Fibroblast of lung (primary cell): ENCODE measurements around the gene SORCS2. TPM values are rescaled to one million over a fixed set of nuclear protein-coding genes. Genes with fewer than 3 reads are reported as not detected.

Source experiments
- DNase-seq, 2 donors: peaks; one replicate each; pipeline versions ENCODE4 v3.0.0 to v3.0.0-alpha.2; 2010; ENCODE audit warnings: low read depth in 2 of 2
- H2AFZ ChIP-seq: 2 replicates; pipeline ENCODE4 v1.5.1; 2012; ENCODE audit warnings: low read length, control low read depth, inconsistent platforms
- H3K27ac ChIP-seq: 2 replicates; pipeline ENCODE4 v1.5.1; 2011; ENCODE audit warnings: low read length, control low read depth; ENCODE audit not compliant: insufficient read depth
- H3K27me3 ChIP-seq: 2 replicates; pipeline ENCODE4 v1.5.1; 2011; ENCODE audit warnings: mild to moderate bottlenecking, low read length; ENCODE audit not compliant: control insufficient read depth, insufficient read depth
- H3K36me3 ChIP-seq: 2 replicates; pipeline ENCODE4 v1.5.1; 2011; ENCODE audit warnings: low read length; ENCODE audit not compliant: control insufficient read depth, insufficient read depth
- H3K4me1 ChIP-seq: 2 replicates; pipeline ENCODE4 v1.5.1; 2011; ENCODE audit warnings: low read length; ENCODE audit not compliant: control insufficient read depth, insufficient read depth; ENCODE audit errors: extremely low read depth
- H3K4me2 ChIP-seq: 2 replicates; pipeline ENCODE4 v1.5.1; 2011; ENCODE audit warnings: low read length, control low read depth; ENCODE audit not compliant: insufficient read depth; ENCODE audit errors: extremely low read depth
- H3K4me3 ChIP-seq, 4 experiments: fragments of 200-600 bp in 1 of 4; sonication (generic) in 1 of 4; replicated peaks in 1 of 4; 2 replicates each; pipeline ENCODE4 v1.5.1; 2011 to 2016; ENCODE audit warnings: low read length in 4 of 4, low read depth in 3 of 4, mild to moderate bottlenecking in 3 of 4, control low read depth in 2 of 4, inconsistent platforms in 1 of 4, mixed read lengths in 1 of 4; ENCODE audit not compliant: insufficient read depth in 1 of 4; ENCODE audit errors: control extremely low read depth in 1 of 4
- H3K79me2 ChIP-seq: 2 replicates; pipeline ENCODE4 v1.5.1; 2012; ENCODE audit warnings: mild to moderate bottlenecking, low read length, inconsistent platforms; ENCODE audit not compliant: control insufficient read depth, insufficient read depth
- H3K9ac ChIP-seq: 2 replicates; pipeline ENCODE4 v1.5.1; 2011; ENCODE audit warnings: mild to moderate bottlenecking, low read length, control low read depth; ENCODE audit not compliant: insufficient read depth
- H3K9me3 ChIP-seq: 2 replicates; pipeline ENCODE4 v1.5.1; 2012; ENCODE audit warnings: low read depth, low read length; ENCODE audit not compliant: control insufficient read depth, insufficient read depth
- H4K20me1 ChIP-seq: 2 replicates; pipeline ENCODE4 v1.5.1; 2011; ENCODE audit warnings: low read length; ENCODE audit not compliant: control insufficient read depth, insufficient read depth; ENCODE audit errors: extremely low read depth
- EZH2 ChIP-seq: IDR thresholded peaks from 2 replicates; pipeline ENCODE4 v1.5.1; 2012; ENCODE audit warnings: low read length, control low read depth, mild to moderate bottlenecking; ENCODE audit errors: missing control alignments
- polyA plus RNA-seq, 2 donors: library from polyadenylated mRNA; depleted of rRNA in 1 of 2; stranded (reverse) in 1 of 2; unstranded in 1 of 2; fragments of >200 nt; gene quantifications; 2 replicates each; pipeline ENCODE4 v1.2.1, GENCODE V29; 2011 to 2012; ENCODE audit warnings: missing spikeins in 1 of 2
- total RNA-seq: library from RNA; depleted of rRNA; stranded (reverse); fragments of >200 nt; gene quantifications from 2 replicates; pipeline ENCODE4 v1.2.1, GENCODE V29; 2014
- TF ChIP-seq, protein P1 (sequence below), 2 donors: IDR thresholded peaks in 1 of 2; conservative IDR thresholded peaks in 1 of 2; 1 replicate in 1 of 2; 2 replicates in 1 of 2; pipeline ENCODE4 v1.5.1; 2011 to 2012; ENCODE audit warnings: low read length in 2 of 2, control low read depth in 1 of 2, inconsistent platforms in 1 of 2, low read depth in 1 of 2, mild to moderate bottlenecking in 1 of 2

The SORCS2 gene
- total and polyA plus RNA-seq, 2 donors (not counting 1 experiment from before 2014, with no cell fraction given) = 0.17 to 0.41 TPM

DNA sequence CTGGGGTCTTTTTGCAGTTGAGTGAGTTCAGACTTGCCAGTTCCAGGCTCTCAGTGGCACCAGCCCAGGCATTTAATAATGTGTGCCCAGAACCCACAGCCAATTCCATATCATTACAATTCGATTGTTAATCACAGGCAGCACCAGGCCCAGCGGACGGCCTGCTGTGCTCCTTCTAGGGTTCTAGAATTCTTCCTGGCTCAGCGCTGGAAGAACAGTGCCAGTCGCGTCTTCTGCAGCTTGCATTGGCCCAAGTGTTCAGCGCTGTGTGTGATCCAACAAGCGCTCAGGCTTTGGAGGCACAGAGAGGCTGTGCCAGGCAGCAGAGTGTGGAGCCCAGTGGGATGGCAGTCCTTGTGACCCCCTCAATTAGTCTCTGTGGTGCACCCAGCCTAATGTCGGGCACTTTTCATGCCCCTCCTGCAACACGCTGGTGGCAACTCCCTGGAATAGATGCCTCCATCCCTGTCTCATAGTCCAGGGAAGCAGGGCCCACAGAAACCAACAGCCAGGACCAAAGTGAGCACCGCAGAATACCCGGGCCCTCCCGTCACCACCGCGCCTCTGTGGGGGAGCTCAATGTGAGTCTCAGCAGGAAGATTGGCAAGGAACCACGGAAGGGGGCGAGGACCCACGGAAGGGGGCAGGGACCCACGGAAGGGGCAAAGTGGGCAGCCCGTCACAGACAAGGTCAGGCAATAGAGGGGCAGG, 554.2 kb downstream of the SORCS2 start:
- Histone ChIP-seq H3K4me2 (no peak overlapping the region), H3K27ac (no peak overlapping the region), H4K20me1 (no peaks in the 10 kb centered on the region), H3K9ac (no peak overlapping the region), H3K4me1 (no peaks in the 10 kb centered on the region), H3K79me2 (no peaks in the 10 kb centered on the region), H3K36me3 (no peaks in the 10 kb centered on the region), H3K27me3 (no peaks in the 10 kb centered on the region), H2AFZ (no peak overlapping the region), H3K9me3 (no peaks in the 10 kb centered on the region), H3K4me3 (no peak overlapping the region)
- TF ChIP-seq, protein P1, sequence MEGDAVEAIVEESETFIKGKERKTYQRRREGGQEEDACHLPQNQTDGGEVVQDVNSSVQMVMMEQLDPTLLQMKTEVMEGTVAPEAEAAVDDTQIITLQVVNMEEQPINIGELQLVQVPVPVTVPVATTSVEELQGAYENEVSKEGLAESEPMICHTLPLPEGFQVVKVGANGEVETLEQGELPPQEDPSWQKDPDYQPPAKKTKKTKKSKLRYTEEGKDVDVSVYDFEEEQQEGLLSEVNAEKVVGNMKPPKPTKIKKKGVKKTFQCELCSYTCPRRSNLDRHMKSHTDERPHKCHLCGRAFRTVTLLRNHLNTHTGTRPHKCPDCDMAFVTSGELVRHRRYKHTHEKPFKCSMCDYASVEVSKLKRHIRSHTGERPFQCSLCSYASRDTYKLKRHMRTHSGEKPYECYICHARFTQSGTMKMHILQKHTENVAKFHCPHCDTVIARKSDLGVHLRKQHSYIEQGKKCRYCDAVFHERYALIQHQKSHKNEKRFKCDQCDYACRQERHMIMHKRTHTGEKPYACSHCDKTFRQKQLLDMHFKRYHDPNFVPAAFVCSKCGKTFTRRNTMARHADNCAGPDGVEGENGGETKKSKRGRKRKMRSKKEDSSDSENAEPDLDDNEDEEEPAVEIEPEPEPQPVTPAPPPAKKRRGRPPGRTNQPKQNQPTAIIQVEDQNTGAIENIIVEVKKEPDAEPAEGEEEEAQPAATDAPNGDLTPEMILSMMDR (conservative IDR thresholded peaks at IDR 0.05 in 1 of 2, IDR thresholded peaks at IDR 0.05 in 1 of 2; ENCODE audit: low read depth in 1 of 2, low read length in 2 of 2) = no peak
- DNase-seq = no peak

DNA sequence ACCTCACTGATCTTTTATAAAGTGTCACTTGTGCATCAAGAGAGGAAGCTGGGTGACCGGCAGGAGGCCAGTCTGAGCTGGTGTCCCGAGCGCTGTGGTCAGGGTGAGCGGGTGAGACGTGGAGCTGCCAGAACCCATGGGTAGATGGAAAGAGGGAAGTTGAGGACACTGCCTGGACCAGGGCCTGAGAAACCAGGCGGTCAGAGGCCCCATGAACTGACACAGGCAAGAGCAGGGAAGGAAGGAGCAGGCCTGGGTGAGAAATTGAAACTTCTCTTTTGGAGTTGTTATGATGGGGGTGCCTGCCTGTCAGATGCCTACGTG, 554.7 kb downstream of the SORCS2 start:
- no peak for DNase-seq
- Histone ChIP-seq H3K9me3 (no peaks in the 10 kb centered on the region), H2AFZ (no peak overlapping the region), H3K9ac (no peak overlapping the region), H3K4me2 (no peak overlapping the region), H3K27me3 (no peaks in the 10 kb centered on the region), H3K36me3 (no peaks in the 10 kb centered on the region), H3K79me2 (no peaks in the 10 kb centered on the region), H3K4me3 (no peak overlapping the region), H3K4me1 (no peaks in the 10 kb centered on the region), H4K20me1 (no peaks in the 10 kb centered on the region), H3K27ac (no peak overlapping the region)
- TF ChIP-seq EZH2 = no peak
- TF ChIP-seq, protein P1 (conservative IDR thresholded peaks at IDR 0.05 in 1 of 2, IDR thresholded peaks at IDR 0.05 in 1 of 2; ENCODE audit: low read depth in 1 of 2, low read length in 2 of 2) = no peak

DNA sequence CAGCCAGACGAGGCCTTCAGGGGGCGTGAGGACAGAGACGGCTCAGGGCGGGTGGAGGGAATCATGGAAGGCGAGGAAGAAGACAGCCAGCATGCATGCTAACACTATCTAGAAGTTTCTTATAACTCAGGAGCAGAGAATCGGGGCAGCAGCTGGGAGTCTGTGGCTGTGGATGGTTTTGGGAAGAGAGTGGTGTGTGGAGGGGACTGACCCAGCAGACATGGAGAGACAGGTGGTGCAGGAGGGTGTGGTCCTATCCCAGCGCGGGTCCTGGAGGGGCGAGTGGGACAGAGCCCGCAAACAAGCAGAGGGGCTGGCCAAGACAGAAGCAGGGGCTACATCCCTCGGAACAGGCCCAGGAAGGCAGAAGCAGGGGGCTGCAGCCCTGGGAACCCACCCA, 555.2 kb downstream of the SORCS2 start:
- Histone ChIP-seq H3K79me2 (no peaks in the 10 kb centered on the region), H3K36me3 (no peaks in the 10 kb centered on the region), H3K27ac (no peak overlapping the region), H4K20me1 (no peaks in the 10 kb centered on the region), H3K4me2 (no peak overlapping the region), H3K9ac (no peak overlapping the region), H3K4me3 (no peak overlapping the region), H3K27me3 (no peaks in the 10 kb centered on the region), H2AFZ (no peak overlapping the region), H3K9me3 (no peaks in the 10 kb centered on the region), H3K4me1 (no peaks in the 10 kb centered on the region)
- TF ChIP-seq, protein P1 (conservative IDR thresholded peaks at IDR 0.05 in 1 of 2, IDR thresholded peaks at IDR 0.05 in 1 of 2; ENCODE audit: low read depth in 1 of 2, low read length in 2 of 2) = no peak
- no peak for TF ChIP-seq EZH2
- no peak for DNase-seq
